PC-3 (cell line): Measurements from ENCODE around the gene CCDC28B. TPM values are rescaled to one million over a fixed set of nuclear protein-coding genes. Genes with fewer than 3 reads are reported as not detected.

ENCODE experiments used
- ATAC-seq: fragments of 200-7000 bp; cut with Tn5 transposase; 2 replicates; pipeline ENCODE4 v1.9.1; 2020; ENCODE audit warnings: mild to moderate bottlenecking, moderate library complexity
- BruUV-seq: library from RNA; stranded (reverse); fragments of 400-500 nt; replicated peaks from 2 replicates; lab custom pipeline; 2021; lab: Mats Ljungman, UMichigan
- CTCF ChIA-PET: fragments of 300-600 bp; sonication (Branson Sonifier 250); formaldehyde crosslinking; loops from one replicate; lab custom pipeline; 2022; ENCODE audit warnings: antibody characterized with exemption; lab: Charles Lee
- POLR2A ChIA-PET: fragments of 300-600 bp; sonication (Branson Sonifier 250); formaldehyde crosslinking; loops from one replicate; lab custom pipeline; 2022; ENCODE audit warnings: antibody characterized with exemption; ENCODE audit not compliant: unreplicated experiment; lab: Charles Lee
- DNase-seq: peaks from one replicate; pipeline ENCODE4 v3.0.0-alpha.2; 2015
- H2AFZ ChIP-seq: fragments of 300-600 bp; sonication (generic); 2 replicates; pipeline ENCODE4 v1.6.0; 2016; ENCODE audit warnings: antibody characterized with exemption, low read length
- H3F3A ChIP-seq: fragments of 300-600 bp; sonication (generic); one replicate; pipeline ENCODE4 v1.6.0; 2017; ENCODE audit warnings: antibody characterized with exemption, low read length, control low read depth, mild to moderate bottlenecking; ENCODE audit not compliant: unreplicated experiment
- H3K27ac ChIP-seq: fragments of 300-600 bp; sonication (generic); 2 replicates; pipeline ENCODE4 v1.5.1; 2016; ENCODE audit warnings: mild to moderate bottlenecking, low read length
- H3K27me3 ChIP-seq: fragments of 300-600 bp; sonication (generic); 2 replicates; pipeline ENCODE4 v1.6.1; 2016; ENCODE audit warnings: low read length, mixed read lengths
- H3K36me3 ChIP-seq: fragments of 300-600 bp; sonication (generic); 2 replicates; pipeline ENCODE4 v1.6.1; 2016; ENCODE audit warnings: low read depth, mixed run types, low read length, mixed read lengths
- H3K4me1 ChIP-seq: fragments of 300-600 bp; sonication (generic); 2 replicates; pipeline ENCODE4 v1.5.1; 2016; ENCODE audit warnings: low read length; ENCODE audit not compliant: insufficient read depth
- H3K4me2 ChIP-seq: fragments of 300-600 bp; sonication (generic); 2 replicates; pipeline ENCODE4 v1.6.0; 2016; ENCODE audit warnings: low read length
- H3K4me3 ChIP-seq: fragments of 300-600 bp; sonication (generic); 2 replicates; pipeline ENCODE4 v1.5.1; 2016; ENCODE audit warnings: mild to moderate bottlenecking, low read length, mixed read lengths
- H3K79me2 ChIP-seq: fragments of 300-600 bp; sonication (generic); 2 replicates; pipeline ENCODE4 v1.6.1; 2017; ENCODE audit warnings: low read length, mixed read lengths
- H3K9ac ChIP-seq: fragments of 300-600 bp; sonication (generic); 2 replicates; pipeline ENCODE4 v1.6.0; 2016; ENCODE audit warnings: mild to moderate bottlenecking, low read length
- H3K9me2 ChIP-seq: fragments of 300-600 bp; sonication (generic); replicated peaks from 2 replicates; pipeline ENCODE4 v1.6.1; 2016; ENCODE audit warnings: mixed run types, low read length, mixed read lengths
- H3K9me3 ChIP-seq: fragments of 300-600 bp; sonication (generic); 2 replicates; pipeline ENCODE4 v1.6.1; 2016; ENCODE audit warnings: low read length, mixed read lengths
- H4K20me1 ChIP-seq: fragments of 300-600 bp; sonication (generic); 2 replicates; pipeline ENCODE4 v1.6.1; 2016; ENCODE audit warnings: low read length, mixed read lengths
- CTCF ChIP-seq: fragments of 300-600 bp; sonication (generic); conservative IDR thresholded peaks from 2 replicates; pipeline ENCODE4 v1.5.1; 2017; ENCODE audit warnings: antibody characterized with exemption, low read depth, mild to moderate bottlenecking, low read length
- EZH2 ChIP-seq: fragments of 300-600 bp; sonication (generic); IDR thresholded peaks from one replicate; pipeline ENCODE4 v1.6.1; 2017; ENCODE audit warnings: antibody characterized with exemption, mild to moderate bottlenecking, low read length; ENCODE audit not compliant: unreplicated experiment
- EZH2phosphoT487 ChIP-seq: fragments of 300-600 bp; sonication (generic); IDR thresholded peaks from 2 replicates; pipeline ENCODE4 v1.6.1; 2018; ENCODE audit warnings: mild to moderate bottlenecking, antibody characterized with exemption, low read length, borderline replicate concordance
- intact Hi-C: fragments of 100-400 bp; cut with micrococcal nuclease; formaldehyde crosslinking; loops from 2 replicates; pipeline ENCODE4 v1.9.0; 2023
- total RNA-seq: library from RNA; depleted of rRNA; stranded (reverse); fragments of >200 nt; gene quantifications from 2 replicates; pipeline ENCODE4 v1.2.3, GENCODE V29; 2014

CCDC28B gene
- total RNA-seq, 1 experiment from 2014 or later = 4.7 TPM

GRCh38 chr1:32208891-32209328, 8.5 kb downstream of the CCDC28B start, which contains the start of gene DCDC2B:
TSS of gene DCDC2B (plus strand) at chr1:32209089. CDS start at chr1:32209094, 5 bp downstream.
- ATAC-seq = peak; percentile 9
- H4K20me1 ChIP-seq = no peaks in the 10 kb centered on the region
- CTCF ChIA-PET = no interaction called here

GRCh38 chr1:32215629-32216480, 15.5 kb downstream of the CCDC28B start:
- no TSS peak for BruUV-seq
- ChIA-PET POLR2A (interaction anchor here (0.6 to 0.8 kb wide), 5 partner anchors 24 to 135 kb away, joined by 3 to 8 read pairs (median 4); no protein-coding TSS in a partner anchor), CTCF (interaction anchor here (0.5 to 2.3 kb wide), 10 partner anchors 25 to 179 kb away, joined by 3 to 17 read pairs (median 6); partner anchors contain the start of gene BSDC1)
- H3K36me3 ChIP-seq = peaks cover 12% of the 10 kb centered on the region; the same call in 1 of the 2 replicates
- peaks cover 32% of the 10 kb centered on the region for H3K4me1 ChIP-seq
- DNase-seq (peak; percentile 81), ATAC-seq (peak; percentile 84)
- H3K4me2 ChIP-seq = peak overlapping the region; percentile 70
- no peaks in the 10 kb centered on the region for H3K9me3 ChIP-seq
- H3K79me2 ChIP-seq = peaks cover 14% of the 10 kb centered on the region
- intact Hi-C loops = loop anchor here (5.0 kb wide), 4 partner anchors 76 to 196 kb away; partner anchors contain the start of gene HDAC1
- 0 out of 2 replicates have a peak overlapping the region, but pooled peaks have one; percentile 27 for H2AFZ ChIP-seq
- peaks cover 6% of the 10 kb centered on the region for H3F3A ChIP-seq
- H3K4me3 ChIP-seq = peak overlapping the region; percentile 21; the same call in 1 of the 2 replicates
- TF ChIP-seq CTCF = peak; percentile 87
- TF ChIP-seq EZH2phosphoT487 = no peak
- H3K9ac ChIP-seq = peak overlapping the region; percentile 59
- H3K27ac ChIP-seq = peak overlapping the region; percentile 94
- no peaks in the 10 kb centered on the region for H4K20me1 ChIP-seq
- no peaks in the 10 kb centered on the region for H3K27me3 ChIP-seq
- no peaks in the 10 kb centered on the region for H3K9me2 ChIP-seq

More at GRCh38 chr1:32208891-32209328, 8.5 kb downstream of the CCDC28B start, which contains the start of gene DCDC2B:
- POLR2A ChIA-PET = no interaction called here
- TF ChIP-seq EZH2 (no peak), EZH2phosphoT487 (no peak), CTCF (no peak)
- H3K79me2 ChIP-seq = peaks cover 18% of the 10 kb centered on the region
- BruUV-seq = no TSS peak
- H3K27me3 ChIP-seq = no peaks in the 10 kb centered on the region
- H2AFZ ChIP-seq = no peak within 1 kb of the TSS
- H3K4me1 ChIP-seq = peaks cover 19% of the 10 kb centered on the region; the same call in 1 of the 2 replicates
- DNase-seq = peak; percentile 74
- intact Hi-C loops = no loop called here
- no peaks in the 10 kb centered on the region for H3K9me2 ChIP-seq
- peaks cover 5% of the 10 kb centered on the region; the same call in 1 of the 2 replicates for H3K36me3 ChIP-seq
- no peaks in the 10 kb centered on the region for H3F3A ChIP-seq
- no peak within 1 kb of the TSS for H3K27ac ChIP-seq
- H3K9ac ChIP-seq = no peak within 1 kb of the TSS
- H3K9me3 ChIP-seq = no peaks in the 10 kb centered on the region
- no peak within 1 kb of the TSS for H3K4me3 ChIP-seq
- no peak within 1 kb of the TSS for H3K4me2 ChIP-seq
